GM23338 (cell line): ENCODE results near the gene NR2C1. TPM values are rescaled to one million over a fixed set of nuclear protein-coding genes. Genes with fewer than 3 reads are reported as not detected.

Experiments
- ATAC-seq: fragments of 200-7000 bp; cut with Tn5 transposase; 3 replicates; pipeline ENCODE4 v1.9.1; 2020
- DNase-seq: peaks from one replicate; pipeline ENCODE4 v3.0.0-alpha.2; 2015; ENCODE audit warnings: low spot score
- H2AFZ ChIP-seq: fragments of 200-600 bp; sonication (generic); 2 replicates; pipeline ENCODE4 v1.8.0; 2016; ENCODE audit warnings: antibody characterized with exemption, mild to moderate bottlenecking, moderate library complexity
- H3F3A ChIP-seq: fragments of 200-600 bp; sonication (generic); replicated peaks from 2 replicates; pipeline ENCODE4 v1.8.0; 2017; ENCODE audit warnings: antibody characterized with exemption, mixed run types, low read depth
- H3K27ac ChIP-seq: fragments of 200-600 bp; sonication (generic); 2 replicates; pipeline ENCODE4 v1.6.1; 2016; ENCODE audit warnings: low read depth
- H3K27me3 ChIP-seq: fragments of 200-600 bp; sonication (generic); 2 replicates; pipeline ENCODE4 v1.8.0; 2016; ENCODE audit warnings: mild to moderate bottlenecking, mixed run types, moderate library complexity; ENCODE audit not compliant: insufficient read depth
- H3K36me3 ChIP-seq: fragments of 200-600 bp; sonication (generic); 2 replicates; pipeline ENCODE4 v1.8.0; 2016; ENCODE audit warnings: mild to moderate bottlenecking; ENCODE audit not compliant: insufficient read depth
- H3K4me1 ChIP-seq: fragments of 200-600 bp; sonication (generic); 2 replicates; pipeline ENCODE4 v1.8.0; 2016; ENCODE audit warnings: mild to moderate bottlenecking, moderate library complexity; ENCODE audit not compliant: insufficient read depth
- H3K4me2 ChIP-seq: fragments of 200-600 bp; sonication (generic); 2 replicates; pipeline ENCODE4 v1.7.1; 2017; ENCODE audit warnings: mixed run types
- H3K4me3 ChIP-seq: fragments of 200-600 bp; sonication (generic); 2 replicates; pipeline ENCODE4 v1.6.1; 2016; ENCODE audit warnings: mixed run types
- H3K79me2 ChIP-seq: fragments of 200-600 bp; sonication (generic); replicated peaks from 2 replicates; pipeline ENCODE4 v1.8.0; 2017; ENCODE audit warnings: mild to moderate bottlenecking; ENCODE audit not compliant: insufficient read depth
- H3K9me2 ChIP-seq: fragments of 200-600 bp; sonication (generic); 2 replicates; pipeline ENCODE4 v1.8.0; 2017; ENCODE audit not compliant: insufficient read depth
- H4K20me1 ChIP-seq: fragments of 200-600 bp; sonication (generic); replicated peaks from 2 replicates; pipeline ENCODE4 v1.8.0; 2017; ENCODE audit warnings: mild to moderate bottlenecking; ENCODE audit not compliant: insufficient read depth
- H3K27ac Mint-ChIP-seq: 2 replicates; pipeline ENCODE4 v1.8.0; 2020; ENCODE audit warnings: inconsistent platforms, mild to moderate bottlenecking, moderate library complexity, mixed read lengths
- H3K27me3 Mint-ChIP-seq: 3 replicates; pipeline ENCODE4 v1.8.0; 2022; ENCODE audit warnings: low read depth, mild to moderate bottlenecking, moderate library complexity, mixed read lengths, inconsistent platforms; ENCODE audit not compliant: insufficient read depth, poor library complexity
- H3K36me3 Mint-ChIP-seq: 3 replicates; pipeline ENCODE4 v1.8.0; 2021; ENCODE audit warnings: low read depth, mild to moderate bottlenecking, inconsistent platforms, moderate library complexity, mixed read lengths
- H3K4me1 Mint-ChIP-seq: 3 replicates; pipeline ENCODE4 v1.8.0; 2020; ENCODE audit warnings: mild to moderate bottlenecking, inconsistent platforms, mixed read lengths
- H3K4me3 Mint-ChIP-seq: 3 replicates; pipeline ENCODE4 v1.8.0; 2021; ENCODE audit warnings: moderate library complexity, mild to moderate bottlenecking, inconsistent platforms, mixed read lengths
- H3K9me3 Mint-ChIP-seq: 3 replicates; pipeline ENCODE4 v1.8.0; 2020; ENCODE audit warnings: moderate library complexity, mild to moderate bottlenecking, inconsistent platforms, mixed read lengths
- CREB1 ChIP-seq: fragments of 250-450 bp; sonication (Bioruptor Pico); IDR thresholded peaks from 2 replicates; pipeline ENCODE4 v1.5.0; 2020; ENCODE audit warnings: low read depth, mild to moderate bottlenecking, moderate library complexity
- CTCF ChIP-seq, 2 experiments: fragments of 200-600 bp in 1 of 2; sonication (generic) in 1 of 2; conservative IDR thresholded peaks; 2 replicates each; pipeline versions ENCODE4 v1.5.1 to v1.6.1; 2016 to 2017; ENCODE audit warnings: antibody characterized with exemption in 2 of 2, low read depth in 2 of 2, mild to moderate bottlenecking in 2 of 2, moderate library complexity in 1 of 2
- ETS1 ChIP-seq: IDR thresholded peaks from 2 replicates; pipeline ENCODE4 v1.6.1; 2016; ENCODE audit warnings: antibody characterized with exemption
- EZH2 ChIP-seq: fragments of 200-600 bp; sonication (generic); IDR thresholded peaks from one replicate; pipeline ENCODE4 v1.8.0; 2017; ENCODE audit warnings: antibody characterized with exemption, mild to moderate bottlenecking, low read depth; ENCODE audit not compliant: unreplicated experiment
- JUNB ChIP-seq: IDR thresholded peaks from one replicate; pipeline ENCODE4 v1.6.1; 2016; ENCODE audit warnings: antibody characterized with exemption; ENCODE audit not compliant: unreplicated experiment
- NANOG ChIP-seq: IDR thresholded peaks from 2 replicates; pipeline ENCODE4 v1.6.1; 2016; ENCODE audit warnings: antibody characterized with exemption, borderline replicate concordance
- POLR2AphosphoS5 ChIP-seq: IDR thresholded peaks from 2 replicates; pipeline ENCODE4 v1.6.1; 2016; ENCODE audit warnings: antibody characterized with exemption, low read depth
- REST ChIP-seq: IDR thresholded peaks from one replicate; pipeline ENCODE4 v1.6.1; 2018; ENCODE audit warnings: antibody characterized with exemption; ENCODE audit not compliant: unreplicated experiment
- STAT1 ChIP-seq: IDR thresholded peaks from one replicate; pipeline ENCODE4 v1.6.1; 2016; ENCODE audit warnings: antibody characterized with exemption; ENCODE audit not compliant: unreplicated experiment
- ZNF114 ChIP-seq: fragments of 250-450 bp; sonication (Bioruptor Pico); IDR thresholded peaks from 2 replicates; pipeline ENCODE4 v1.5.0; 2020; ENCODE audit warnings: mild to moderate bottlenecking, moderate library complexity
- ZNF331 ChIP-seq: fragments of 250-450 bp; sonication (Bioruptor Pico); IDR thresholded peaks from 2 replicates; pipeline ENCODE4 v1.5.0; 2020; ENCODE audit warnings: low read depth, mild to moderate bottlenecking, moderate library complexity
- polyA plus RNA-seq: library from polyadenylated mRNA; unstranded; fragments of >200 nt; fragmentation: Nextera tagmentation; extraction: Ambion mirVana; gene quantifications from 2 replicates; pipeline ENCODE4 v1.2.1, GENCODE V29; 2016
- total RNA-seq: library from RNA; depleted of rRNA; stranded (reverse); fragments of >200 nt; shearing (Covaris generic); gene quantifications from 2 replicates; pipeline ENCODE4 v1.2.3, GENCODE V29; 2014

The NR2C1 gene
- total and polyA plus RNA-seq, 2 experiments from 2014 or later: 41.1 to 45.3 TPM

GRCh38 chr12:94997726-94998125 is 75.7 kb downstream of the NR2C1 start (continued):
- no peak for TF ChIP-seq ETS1
- TF ChIP-seq CREB1 (CRISPR knock-in tag): no peak

- no peak overlapping the region for H3K4me3 ChIP-seq
- H3K36me3 Mint-ChIP-seq: peaks cover 19% of the 10 kb centered on the region
- H3K4me1 ChIP-seq: no peaks in the 10 kb centered on the region
- no peaks in the 10 kb centered on the region for H3K9me2 ChIP-seq
- H3F3A ChIP-seq: no peaks in the 10 kb centered on the region
- no peak for TF ChIP-seq ZNF114 (CRISPR knock-in tag)
- TF ChIP-seq ZNF331 (CRISPR knock-in tag): no peak
- no peak for TF ChIP-seq CTCF (conservative IDR thresholded peaks at IDR 0.05; ENCODE audit: low read depth in 2 of 2)
- H3K79me2 ChIP-seq: peaks cover 50% of the 10 kb centered on the region
- H3K27me3 ChIP-seq: no peaks in the 10 kb centered on the region
- no peaks in the 10 kb centered on the region for H3K4me1 Mint-ChIP-seq
- H2AFZ ChIP-seq: no peak overlapping the region
- peaks cover 5% of the 10 kb centered on the region; the same call in 1 of the 2 replicates for H3K36me3 ChIP-seq
- DNase-seq (no peak), ATAC-seq (no peak)
- no peaks in the 10 kb centered on the region for H3K9me3 Mint-ChIP-seq
- H4K20me1 ChIP-seq: no peaks in the 10 kb centered on the region; the same call in none of the 2 replicates
- H3K27ac Mint-ChIP-seq: no peak overlapping the region
- H3K4me2 ChIP-seq: no peak overlapping the region
- peaks cover 2% of the 10 kb centered on the region for H3K27me3 Mint-ChIP-seq
- H3K27ac ChIP-seq: no peak overlapping the region
- no peak overlapping the region for H3K4me3 Mint-ChIP-seq
These were observed 76.4 kb downstream of the NR2C1 start for GRCh38 chr12:94997061-94997460.

- peaks cover 32% of the 10 kb centered on the region for H3K79me2 ChIP-seq
- no peaks in the 10 kb centered on the region for H3K9me2 ChIP-seq
- Mint-ChIP-seq H3K9me3 (no peaks in the 10 kb centered on the region), H3K36me3 (peaks cover 18% of the 10 kb centered on the region), H3K27me3 (peaks cover 2% of the 10 kb centered on the region), H3K4me1 (no peaks in the 10 kb centered on the region), H3K27ac (no peak overlapping the region), H3K4me3 (no peak overlapping the region)
- H3F3A ChIP-seq: no peaks in the 10 kb centered on the region
- H3K27ac ChIP-seq: no peak overlapping the region
- no peak overlapping the region for H2AFZ ChIP-seq
- H3K27me3 ChIP-seq: no peaks in the 10 kb centered on the region
- ATAC-seq: no peak
- no peak overlapping the region for H3K4me3 ChIP-seq
- no peaks in the 10 kb centered on the region for H3K36me3 ChIP-seq
- no peaks in the 10 kb centered on the region; the same call in none of the 2 replicates for H4K20me1 ChIP-seq
- no peak for DNase-seq
- no peaks in the 10 kb centered on the region for H3K4me1 ChIP-seq
- H3K4me2 ChIP-seq: no peak overlapping the region
- TF ChIP-seq CTCF (conservative IDR thresholded peaks at IDR 0.05; ENCODE audit: low read depth in 2 of 2): no peak
- TF ChIP-seq NANOG: no peak
- no peak for TF ChIP-seq ETS1
- TF ChIP-seq ZNF331 (CRISPR knock-in tag): no peak
- TF ChIP-seq POLR2AphosphoS5: no peak
- TF ChIP-seq REST: no peak
- no peak for TF ChIP-seq JUNB
- TF ChIP-seq STAT1: no peak
- no peak for TF ChIP-seq CREB1 (CRISPR knock-in tag)
- TF ChIP-seq EZH2: no peak
These were observed 79.1 kb downstream of the NR2C1 start for GRCh38 chr12:94994312-94994711.
